ENCODE results near the gene SLC1A3.

- TF ChIP-seq CTCF (conservative IDR thresholded peaks at IDR 0.05 in 1 of 2, IDR thresholded peaks at IDR 0.05 in 1 of 2; ENCODE audit: low read depth in 1 of 2, low read length in 2 of 2) (no peak), EZH2 (IDR thresholded peaks at IDR 0.05; ENCODE audit: low read length, missing control alignments) (no peak)
Measured at GRCh38 chr5:36657563-36657995, 51.2 kb downstream of the SLC1A3 start.

Measured in fibroblast of lung (primary cell).